ENCODE measurements around the gene CCDC127. TPM values are rescaled to one million over a fixed set of nuclear protein-coding genes. Genes with fewer than 3 reads are reported as not detected.
"Not testable (repeated sequence)": the region's sequence is repeated elsewhere in the genome, so short reads cannot be mapped to it uniquely, and the experiment has no call there.

CCDC127 gene, protein sequence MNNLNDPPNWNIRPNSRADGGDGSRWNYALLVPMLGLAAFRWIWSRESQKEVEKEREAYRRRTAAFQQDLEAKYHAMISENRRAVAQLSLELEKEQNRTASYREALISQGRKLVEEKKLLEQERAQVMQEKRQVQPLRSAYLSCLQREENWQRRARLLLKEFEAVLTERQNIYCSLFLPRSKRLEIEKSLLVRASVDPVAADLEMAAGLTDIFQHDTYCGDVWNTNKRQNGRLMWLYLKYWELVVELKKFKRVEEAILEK
- total RNA-seq: 1 to 10 TPM; 5.6 to 6.5 TPM

GRCh38 chr5:217494-218456 lies at the start of gene CCDC127, which contains the start of gene SDHA:
TSS of gene CCDC127 (minus strand) at chr5:218153. CDS start at chr5:216849, 1,304 bp downstream.
TSS of gene SDHA (plus strand) at chr5:218320. CDS start at chr5:218356, 36 bp downstream.
- peaks cover 38% of the 10 kb centered on the region for H3K36me3 Mint-ChIP-seq (ENCODE audit: low read depth)
- not testable (repeated sequence) for H3K9me3 Mint-ChIP-seq, H3K27me3 Mint-ChIP-seq
- POLR2A ChIA-PET: interaction anchor here (1.0 to 3.0 kb wide), 10 partner anchors 27 to 309 kb away, joined by 3 to 28 read pairs (median 5); partner anchors contain the start of genes LRRC14B and PDCD6
- H3K4me1 Mint-ChIP-seq: peaks cover 58% of the 10 kb centered on the region
- CTCF ChIA-PET: interaction anchor here (1.0 to 2.0 kb wide), 3 partner anchors 29 to 53 kb away, joined by 3 to 11 read pairs (median 4); partner anchors contain the start of gene PDCD6
- peak within 1 kb of the TSS; percentile 94 for H3K27ac Mint-ChIP-seq
- peak within 1 kb of the TSS; percentile 90 for H3K4me3 Mint-ChIP-seq
- DNase-seq: peak; percentile 97

- no peaks in the 10 kb centered on the region for H3K27me3 Mint-ChIP-seq
- POLR2A ChIA-PET: no interaction called here
- H3K36me3 Mint-ChIP-seq (ENCODE audit: low read depth): peaks cover 35% of the 10 kb centered on the region
- H3K27ac Mint-ChIP-seq: no peak overlapping the region
- H3K4me1 Mint-ChIP-seq: peaks cover 18% of the 10 kb centered on the region
- no peaks in the 10 kb centered on the region for H3K9me3 Mint-ChIP-seq
- no peak for DNase-seq
- no peak overlapping the region for H3K4me3 Mint-ChIP-seq
- CTCF ChIA-PET: no interaction called here
Measured at GRCh38 chr5:267716-268115, 49.8 kb upstream of the CCDC127 start.

GRCh38 chr5:266311-267026 lies 48.5 kb upstream of the CCDC127 start:
- H3K9me3 Mint-ChIP-seq, H3K27ac Mint-ChIP-seq, CTCF ChIA-PET, H3K4me3 Mint-ChIP-seq, DNase-seq, H3K27me3 Mint-ChIP-seq, POLR2A ChIA-PET: not testable (repeated sequence)
- peaks cover 14% of the 10 kb centered on the region for H3K4me1 Mint-ChIP-seq
- H3K36me3 Mint-ChIP-seq (ENCODE audit: low read depth): peaks cover 38% of the 10 kb centered on the region

DNA sequence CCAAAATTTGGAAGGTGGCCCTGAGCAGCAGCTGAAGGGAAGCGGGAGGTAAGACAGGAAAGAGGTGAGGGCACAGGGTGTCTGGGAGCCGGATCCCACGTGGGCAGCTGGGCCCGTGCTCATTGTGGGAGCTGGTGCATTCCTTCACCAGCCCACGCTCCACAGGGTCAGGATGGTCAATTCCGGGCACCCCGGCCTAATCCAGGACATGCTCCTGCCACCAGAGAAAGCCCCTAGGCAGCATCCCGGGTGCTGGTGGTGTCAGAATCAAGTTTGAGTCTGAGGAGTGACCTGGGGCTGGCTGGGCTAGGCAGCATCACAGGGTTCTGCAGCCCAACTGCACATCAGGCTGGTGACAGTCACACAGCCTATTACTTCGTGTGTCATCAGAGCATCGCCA lies 46.4 kb upstream of the CCDC127 start:
- Mint-ChIP-seq H3K36me3 (ENCODE audit: low read depth) (peaks cover 35% of the 10 kb centered on the region), H3K4me1 (peaks cover 2% of the 10 kb centered on the region), H3K4me3 (no peak overlapping the region), H3K9me3 (peaks cover 3% of the 10 kb centered on the region), H3K27ac (no peak overlapping the region), H3K27me3 (no peaks in the 10 kb centered on the region)
- no peak for DNase-seq
- ChIA-PET CTCF (no interaction called here), POLR2A (interaction anchor here (1.0 kb wide), 1 partner anchor 8 kb away, joined by 3 read pairs; no protein-coding TSS in a partner anchor)

DNA sequence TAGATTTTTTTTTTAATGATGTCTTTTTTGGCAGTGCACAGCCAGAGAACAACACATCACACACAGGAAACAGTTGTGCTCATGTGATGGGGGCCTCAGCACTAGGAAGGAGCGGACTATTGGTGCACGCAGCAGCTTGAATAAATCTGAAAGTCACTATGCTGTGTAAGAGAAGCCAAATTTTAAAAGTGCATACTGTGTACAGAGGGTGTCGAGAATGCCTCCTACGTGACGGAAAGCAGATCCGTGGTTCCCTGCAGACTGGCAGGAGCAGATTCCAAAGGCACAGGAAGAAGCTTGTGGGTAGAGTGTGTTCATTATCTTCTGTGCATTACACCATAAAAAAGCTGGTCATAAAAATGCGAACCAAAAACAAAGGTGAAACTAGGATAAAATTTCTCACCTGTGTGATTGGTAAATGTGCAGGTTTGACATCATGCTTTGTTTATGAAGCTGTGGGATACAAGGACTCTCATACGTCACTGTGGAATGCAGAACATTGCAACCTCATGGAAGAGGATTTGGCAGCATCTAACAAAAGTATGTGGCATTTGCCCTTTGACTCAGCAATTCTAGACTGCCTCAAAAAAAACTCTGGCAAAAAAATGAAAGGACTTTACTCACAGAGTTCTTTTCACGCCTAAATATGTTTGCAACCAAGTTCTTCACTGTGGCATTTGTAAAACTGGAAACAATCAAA lies 45.5 kb upstream of the CCDC127 start:
- H3K27ac Mint-ChIP-seq, CTCF ChIA-PET, H3K4me3 Mint-ChIP-seq, POLR2A ChIA-PET, DNase-seq, H3K9me3 Mint-ChIP-seq, H3K4me1 Mint-ChIP-seq, H3K27me3 Mint-ChIP-seq: not testable (repeated sequence)
- H3K36me3 Mint-ChIP-seq (ENCODE audit: low read depth): peaks cover 39% of the 10 kb centered on the region

DNA sequence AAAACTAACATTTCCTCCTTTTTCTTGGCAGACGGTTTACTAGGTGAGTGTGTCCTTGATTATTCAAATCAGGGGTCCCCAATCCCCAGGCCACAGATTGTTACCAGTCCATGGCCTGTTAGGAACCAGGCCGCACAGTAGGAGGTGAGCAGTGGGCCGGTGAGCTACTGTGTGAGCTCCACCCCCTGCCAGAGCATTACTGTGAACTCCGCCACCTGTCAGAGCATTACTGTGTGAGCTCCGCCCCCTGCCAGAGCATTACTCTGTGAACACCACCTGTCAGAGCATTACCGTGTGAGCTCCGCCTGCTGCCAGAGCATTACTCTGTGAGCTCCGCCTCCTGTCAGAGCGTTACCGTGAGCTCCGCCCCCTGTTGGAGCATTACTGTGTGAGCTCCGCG lies 39.2 kb upstream of the CCDC127 start:
- no peak overlapping the region for H3K27ac Mint-ChIP-seq
- peaks cover 54% of the 10 kb centered on the region for H3K36me3 Mint-ChIP-seq (ENCODE audit: low read depth)
- peaks cover under 1% of the 10 kb centered on the region for H3K9me3 Mint-ChIP-seq
- peaks cover 10% of the 10 kb centered on the region for H3K4me1 Mint-ChIP-seq
- ChIA-PET CTCF (no interaction called here), POLR2A (interaction anchor here (0.7 kb wide), 1 partner anchor 14 kb away, joined by 3 read pairs; the partner anchor contains the start of gene PDCD6)
- no peaks in the 10 kb centered on the region for H3K27me3 Mint-ChIP-seq
- H3K4me3 Mint-ChIP-seq: no peak overlapping the region
- no peak for DNase-seq

DNA sequence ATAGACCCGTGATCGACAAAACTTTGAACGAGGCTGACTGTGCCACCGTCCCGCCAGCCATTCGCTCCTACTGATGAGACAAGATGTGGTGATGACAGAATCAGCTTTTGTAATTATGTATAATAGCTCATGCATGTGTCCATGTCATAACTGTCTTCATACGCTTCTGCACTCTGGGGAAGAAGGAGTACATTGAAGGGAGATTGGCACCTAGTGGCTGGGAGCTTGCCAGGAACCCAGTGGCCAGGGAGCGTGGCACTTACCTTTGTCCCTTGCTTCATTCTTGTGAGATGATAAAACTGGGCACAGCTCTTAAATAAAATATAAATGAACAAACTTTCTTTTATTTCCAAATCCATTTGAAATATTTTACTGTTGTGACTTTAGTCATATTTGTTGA lies 38.4 kb upstream of the CCDC127 start:
- CTCF ChIA-PET, H3K9me3 Mint-ChIP-seq, H3K27ac Mint-ChIP-seq, DNase-seq, H3K4me3 Mint-ChIP-seq, H3K27me3 Mint-ChIP-seq: not testable (repeated sequence)
- H3K36me3 Mint-ChIP-seq (ENCODE audit: low read depth): peaks cover 56% of the 10 kb centered on the region
- peaks cover 16% of the 10 kb centered on the region for H3K4me1 Mint-ChIP-seq
- POLR2A ChIA-PET: interaction anchor here (0.9 kb wide), 1 partner anchor 9 kb away, joined by 3 read pairs; no protein-coding TSS in a partner anchor

DNA sequence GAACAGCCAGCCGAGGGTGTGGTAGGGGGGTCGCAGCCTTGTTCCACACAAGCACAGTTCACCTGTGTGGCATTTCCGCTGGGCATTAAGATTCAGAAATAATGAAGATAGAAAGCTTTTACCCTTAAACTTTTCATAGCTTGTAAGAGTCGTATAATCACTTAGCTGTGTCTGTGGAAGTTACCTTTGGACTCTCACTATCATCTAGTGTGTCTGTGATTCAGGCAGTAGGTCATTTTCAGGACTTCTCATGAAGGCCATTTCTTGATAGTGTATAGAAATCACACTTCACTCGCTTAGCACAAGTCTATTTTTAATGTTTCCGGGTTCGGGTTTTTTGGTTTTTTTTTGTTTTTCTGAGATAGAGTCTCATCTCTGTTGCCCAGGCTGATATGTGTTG lies 37.2 kb upstream of the CCDC127 start:
- POLR2A ChIA-PET, H3K27ac Mint-ChIP-seq, H3K4me3 Mint-ChIP-seq, H3K9me3 Mint-ChIP-seq, H3K27me3 Mint-ChIP-seq, DNase-seq: not testable (repeated sequence)
- H3K4me1 Mint-ChIP-seq: peaks cover 17% of the 10 kb centered on the region
- CTCF ChIA-PET: interaction anchor here (1.0 kb wide), 1 partner anchor 67 kb away, joined by 3 read pairs; no protein-coding TSS in a partner anchor
- H3K36me3 Mint-ChIP-seq (ENCODE audit: low read depth): peaks cover 60% of the 10 kb centered on the region

DNA sequence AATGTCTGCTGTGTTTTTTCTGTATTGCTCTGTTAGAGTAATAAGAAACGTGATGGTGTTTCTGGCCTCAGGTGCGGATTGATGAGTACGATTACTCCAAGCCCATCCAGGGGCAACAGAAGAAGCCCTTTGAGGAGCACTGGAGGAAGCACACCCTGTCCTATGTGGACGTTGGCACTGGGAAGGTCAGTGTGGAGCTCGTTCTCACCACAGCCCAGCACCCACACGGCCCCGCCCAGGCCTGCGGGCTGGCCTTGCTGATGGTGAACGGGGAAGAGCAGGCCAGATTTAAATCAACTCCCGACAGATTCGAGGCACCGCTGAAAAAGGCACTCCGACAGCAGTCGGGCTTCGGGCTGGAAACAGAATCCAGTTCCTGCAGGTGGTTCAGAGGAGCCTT lies 36.4 kb upstream of the CCDC127 start:
- H3K9me3 Mint-ChIP-seq, H3K4me3 Mint-ChIP-seq, CTCF ChIA-PET, DNase-seq, POLR2A ChIA-PET, H3K27ac Mint-ChIP-seq, H3K27me3 Mint-ChIP-seq: not testable (repeated sequence)
- H3K36me3 Mint-ChIP-seq (ENCODE audit: low read depth): peaks cover 68% of the 10 kb centered on the region
- H3K4me1 Mint-ChIP-seq: peaks cover 18% of the 10 kb centered on the region

- CTCF ChIA-PET: no interaction called here
- POLR2A ChIA-PET: no interaction called here
Measured at GRCh38 chr5:252546-252945, 34.6 kb upstream of the CCDC127 start.

DNA sequence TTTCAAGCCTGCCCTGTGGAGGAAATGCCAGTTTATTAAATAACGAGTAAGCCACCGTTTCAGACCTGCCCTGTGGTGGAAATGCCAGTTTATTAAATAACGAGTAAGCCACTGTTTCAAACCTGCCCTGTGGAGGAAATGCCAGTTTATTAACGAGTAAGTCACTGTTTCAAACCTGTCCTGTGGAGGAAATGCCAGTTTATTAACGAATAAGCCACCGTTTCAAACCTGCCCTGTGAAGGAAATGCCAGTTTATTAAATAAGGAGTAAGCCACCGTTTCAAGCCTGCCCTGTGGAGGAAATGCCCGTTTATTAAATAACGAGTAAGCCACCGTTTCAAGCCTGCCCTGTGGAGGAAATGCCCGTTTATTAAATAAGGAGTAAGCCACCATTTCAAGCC lies 34.0 kb upstream of the CCDC127 start:
- DNase-seq, POLR2A ChIA-PET, H3K9me3 Mint-ChIP-seq, H3K27me3 Mint-ChIP-seq, CTCF ChIA-PET, H3K4me3 Mint-ChIP-seq: not testable (repeated sequence)
- H3K36me3 Mint-ChIP-seq (ENCODE audit: low read depth): peaks cover 72% of the 10 kb centered on the region
- H3K4me1 Mint-ChIP-seq: peaks cover 18% of the 10 kb centered on the region
- peak overlapping the region; percentile 84 for H3K27ac Mint-ChIP-seq

More at GRCh38 chr5:252546-252945, 34.6 kb upstream of the CCDC127 start:
- H3K4me1 Mint-ChIP-seq: peaks cover 18% of the 10 kb centered on the region
- no peaks in the 10 kb centered on the region for H3K27me3 Mint-ChIP-seq
- H3K36me3 Mint-ChIP-seq (ENCODE audit: low read depth): peaks cover 72% of the 10 kb centered on the region
- no peaks in the 10 kb centered on the region for H3K9me3 Mint-ChIP-seq
- H3K4me3 Mint-ChIP-seq: peak overlapping the region; percentile 24
- no peak for DNase-seq
- peak overlapping the region; percentile 84 for H3K27ac Mint-ChIP-seq

DNA sequence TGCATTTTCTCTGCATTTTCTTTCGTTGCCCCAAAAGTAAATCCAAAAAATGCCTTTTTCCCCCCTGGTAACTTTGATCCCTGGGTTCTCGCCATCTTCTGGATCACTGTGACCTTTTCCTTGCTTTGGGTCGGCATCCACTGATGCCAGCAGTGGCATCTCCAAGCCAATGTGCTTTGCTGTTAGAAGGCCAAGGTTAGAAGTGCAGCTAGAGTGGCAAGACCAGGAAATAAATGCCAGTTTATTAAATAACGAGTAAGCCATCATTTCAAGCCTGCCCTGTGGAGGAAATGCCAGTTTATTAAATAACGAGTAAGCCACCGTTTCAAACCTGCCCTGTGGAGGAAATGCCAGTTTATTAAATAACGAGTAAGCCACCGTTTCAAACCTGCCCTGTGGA lies 33.6 kb upstream of the CCDC127 start:
- H3K4me3 Mint-ChIP-seq, POLR2A ChIA-PET, DNase-seq, H3K27me3 Mint-ChIP-seq, CTCF ChIA-PET, H3K9me3 Mint-ChIP-seq: not testable (repeated sequence)
- peak overlapping the region; percentile 54 for H3K27ac Mint-ChIP-seq
- H3K36me3 Mint-ChIP-seq (ENCODE audit: low read depth): peaks cover 73% of the 10 kb centered on the region
- peaks cover 18% of the 10 kb centered on the region for H3K4me1 Mint-ChIP-seq

Measured in activated CD4-positive, alpha-beta memory T cell treated with anti-CD3 and anti-CD28 coated beads, Interleukin-2, amount 10 ng/mL, durations not matched to agents 7 days and 5 days (primary cell).